Lower lobe of right lung (tissue), 2 donors: ENCODE results near the gene MRPL34. TPM values are rescaled to one million over a fixed set of nuclear protein-coding genes. Genes with fewer than 3 reads are reported as not detected.

Experiments used
- ATAC-seq, 2 donors: fragments of 200-7000 bp; cut with Tn5 transposase; one replicate each; pipeline ENCODE4 v1.9.1; 2020 to 2022; ENCODE audit warnings: mild to moderate bottlenecking in 2 of 2, moderate library complexity in 2 of 2
- DNase-seq: peaks from one replicate; pipeline ENCODE4 v3.0.0-alpha.2; 2020
- H3K27ac ChIP-seq: fragments of 200-600 bp; one replicate; pipeline ENCODE4 v1.8.0; 2022
- H3K27me3 ChIP-seq: fragments of 200-600 bp; one replicate; pipeline ENCODE4 v1.8.0; 2022; ENCODE audit warnings: low read depth
- H3K36me3 ChIP-seq: fragments of 200-600 bp; one replicate; pipeline ENCODE4 v1.8.0; 2022; ENCODE audit warnings: mild to moderate bottlenecking
- H3K4me1 ChIP-seq: fragments of 200-600 bp; one replicate; pipeline ENCODE4 v1.8.0; 2022
- H3K4me3 ChIP-seq: fragments of 200-600 bp; one replicate; pipeline ENCODE4 v1.8.0; 2022; ENCODE audit warnings: mild to moderate bottlenecking
- H3K9me3 ChIP-seq: fragments of 200-600 bp; one replicate; pipeline ENCODE4 v1.8.0; 2022
- CTCF ChIP-seq: fragments of 200-600 bp; IDR thresholded peaks from one replicate; pipeline ENCODE4 v1.8.0; 2022; ENCODE audit warnings: antibody characterized with exemption, mild to moderate bottlenecking
- intact Hi-C: fragments of 100-400 bp; cut with DNase I; formaldehyde crosslinking; loops from one replicate; pipeline ENCODE4 v1.11.0; 2022
- total RNA-seq: library from RNA; stranded (reverse); fragmentation: NEBNext Ultra II Directional; extraction: Animal tissue kit (Norgen Biotek cat#: 25700); gene quantifications from one replicate; pipeline ENCODE4 v1.2.1, GENCODE V29; 2021
- donor health status: DM: no; HTN: yes; CAD: no; lungs with severe emphysema.

Gene MRPL34
- total RNA-seq, 1 donor from 2014 or later = 68.3 TPM

GRCh38 chr19:17296273-17296672 is 9.4 kb upstream of the MRPL34 start:
- Histone ChIP-seq H3K4me1 (peaks cover 12% of the 10 kb centered on the region), H3K36me3 (peaks cover 8% of the 10 kb centered on the region), H3K27ac (no peak overlapping the region), H3K4me3 (no peak overlapping the region), H3K9me3 (no peaks in the 10 kb centered on the region), H3K27me3 (no peaks in the 10 kb centered on the region)
- intact Hi-C loops = no loop called here
- DNase-seq (no peak), ATAC-seq (no peak)
- TF ChIP-seq CTCF = no peak

- Histone ChIP-seq H3K36me3 (peaks cover 8% of the 10 kb centered on the region), H3K4me1 (peaks cover 11% of the 10 kb centered on the region), H3K4me3 (no peak overlapping the region), H3K9me3 (no peaks in the 10 kb centered on the region), H3K27ac (no peak overlapping the region), H3K27me3 (no peaks in the 10 kb centered on the region)
- no peak for TF ChIP-seq CTCF
- DNase-seq (no peak), ATAC-seq (no peak)
- intact Hi-C loops = no loop called here
Observed at GRCh38 chr19:17296976-17297375, 8.7 kb upstream of the MRPL34 start.

GRCh38 chr19:17300992-17301619 is 4.6 kb upstream of the MRPL34 start:
- DNase-seq (peak; percentile 54), ATAC-seq (no peak)
- Histone ChIP-seq H3K4me3 (no peak overlapping the region), H3K9me3 (no peaks in the 10 kb centered on the region), H3K27ac (no peak overlapping the region), H3K36me3 (peaks cover 8% of the 10 kb centered on the region), H3K27me3 (no peaks in the 10 kb centered on the region), H3K4me1 (peaks cover 31% of the 10 kb centered on the region)
- intact Hi-C loops = no loop called here
- no peak for TF ChIP-seq CTCF

GRCh38 chr19:17302391-17303166 is 3.1 kb upstream of the MRPL34 start:
- no peaks in the 10 kb centered on the region for H3K27me3 ChIP-seq
- no peak for TF ChIP-seq CTCF
- peaks cover 42% of the 10 kb centered on the region for H3K4me1 ChIP-seq
- no peaks in the 10 kb centered on the region for H3K9me3 ChIP-seq
- peak overlapping the region; percentile 84 for H3K27ac ChIP-seq
- peaks cover 4% of the 10 kb centered on the region for H3K36me3 ChIP-seq
- H3K4me3 ChIP-seq = peak overlapping the region; percentile 89
- intact Hi-C loops = no loop called here
- ATAC-seq (peak in 1 of 2 donors; percentile 1), DNase-seq (peak; percentile 66)

- TF ChIP-seq CTCF = peak; percentile 74
- peak within 1 kb of the TSS; percentile 84 for H3K27ac ChIP-seq
- H3K36me3 ChIP-seq = no peaks in the 10 kb centered on the region
- intact Hi-C loops = no loop called here
- no peaks in the 10 kb centered on the region for H3K9me3 ChIP-seq
- H3K4me3 ChIP-seq = peak within 1 kb of the TSS; percentile 89
- ATAC-seq (peak; percentile 90 to 91), DNase-seq (peak; percentile 95)
- peaks cover 42% of the 10 kb centered on the region for H3K4me1 ChIP-seq
- H3K27me3 ChIP-seq = no peaks in the 10 kb centered on the region
Observed at GRCh38 chr19:17303167-17303939, 2.3 kb upstream of the MRPL34 start, which contains the start of gene ABHD8. TSS of gene ABHD8 (minus strand) at chr19:17303425. CDS start at chr19:17301616, 1,809 bp downstream.
